ENCODE measurements around the gene DCLRE1A. TPM values are rescaled to one million over a fixed set of nuclear protein-coding genes. Genes with fewer than 3 reads are reported as not detected.
"Not testable (repeated sequence)": the region's sequence is repeated elsewhere in the genome, so short reads cannot be mapped to it uniquely, and the experiment has no call there.

Gene DCLRE1A
- total and polyA plus RNA-seq, 9 donors: 4.4 to 6.6 (median 5.5) TPM

GRCh38 chr10:113842171-113842570, 11.7 kb downstream of the DCLRE1A start:
- no CpG with 5 or more reads among the region's 1 CpG for WGBS (ENCODE audit: insufficient coverage)
- peaks cover 5% of the 10 kb centered on the region for H3K36me3 ChIP-seq (ENCODE audit: control insufficient read depth, insufficient read depth, low read length)
- H3K27me3 ChIP-seq (ENCODE audit: control insufficient read depth, insufficient read depth, low read length): no peaks in the 10 kb centered on the region
- no peaks in the 10 kb centered on the region for H3K9me3 ChIP-seq (replicated peaks; ENCODE audit: control insufficient read depth, low read depth, low read length)
- DNase-seq: no peak
- no peak overlapping the region for H3K27ac ChIP-seq (ENCODE audit: low read length)
- H3K4me3 ChIP-seq (ENCODE audit: low read length): no peak overlapping the region
- H3K4me1 ChIP-seq (ENCODE audit: control insufficient read depth, insufficient read depth, low read length): no peaks in the 10 kb centered on the region

GRCh38 chr10:113828567-113828966, 25.3 kb downstream of the DCLRE1A start:
- not testable (repeated sequence) for H3K9me3 ChIP-seq (replicated peaks; ENCODE audit: control insufficient read depth, low read depth, low read length); H3K36me3 ChIP-seq (ENCODE audit: control insufficient read depth, insufficient read depth, low read length); DNase-seq; H3K4me1 ChIP-seq (ENCODE audit: control insufficient read depth, insufficient read depth, low read length); H3K27ac ChIP-seq (ENCODE audit: low read length); H3K4me3 ChIP-seq (ENCODE audit: low read length); H3K27me3 ChIP-seq (ENCODE audit: control insufficient read depth, insufficient read depth, low read length)
- WGBS (ENCODE audit: insufficient coverage): 87% methylated on average over 5 of the region's 10 CpGs

- no CpG with 5 or more reads among the region's 2 CpGs for WGBS (ENCODE audit: insufficient coverage)
- Histone ChIP-seq H3K4me1 (ENCODE audit: control insufficient read depth, insufficient read depth, low read length) (no peaks in the 10 kb centered on the region), H3K27me3 (ENCODE audit: control insufficient read depth, insufficient read depth, low read length) (no peaks in the 10 kb centered on the region), H3K36me3 (ENCODE audit: control insufficient read depth, insufficient read depth, low read length) (no peaks in the 10 kb centered on the region), H3K27ac (ENCODE audit: low read length) (no peak overlapping the region), H3K4me3 (ENCODE audit: low read length) (no peak overlapping the region), H3K9me3 (replicated peaks; ENCODE audit: control insufficient read depth, low read depth, low read length) (no peaks in the 10 kb centered on the region)
- DNase-seq: no peak
These were observed 28.1 kb downstream of the DCLRE1A start for GRCh38 chr10:113825791-113826190.

- no CpG with 5 or more reads among the region's 4 CpGs for WGBS (ENCODE audit: insufficient coverage)
- Histone ChIP-seq H3K4me1 (ENCODE audit: control insufficient read depth, insufficient read depth, low read length) (no peaks in the 10 kb centered on the region), H3K4me3 (ENCODE audit: low read length) (no peak overlapping the region), H3K36me3 (ENCODE audit: control insufficient read depth, insufficient read depth, low read length) (no peaks in the 10 kb centered on the region), H3K27ac (ENCODE audit: low read length) (no peak overlapping the region), H3K27me3 (ENCODE audit: control insufficient read depth, insufficient read depth, low read length) (no peaks in the 10 kb centered on the region), H3K9me3 (replicated peaks; ENCODE audit: control insufficient read depth, low read depth, low read length) (no peaks in the 10 kb centered on the region)
- no peak for DNase-seq
These were observed 30.5 kb downstream of the DCLRE1A start for GRCh38 chr10:113823389-113823788.

GRCh38 chr10:113822174-113822573, 31.7 kb downstream of the DCLRE1A start:
- Histone ChIP-seq H3K27me3 (ENCODE audit: control insufficient read depth, insufficient read depth, low read length) (no peaks in the 10 kb centered on the region), H3K4me1 (ENCODE audit: control insufficient read depth, insufficient read depth, low read length) (no peaks in the 10 kb centered on the region), H3K4me3 (ENCODE audit: low read length) (no peak overlapping the region), H3K27ac (ENCODE audit: low read length) (no peak overlapping the region), H3K9me3 (replicated peaks; ENCODE audit: control insufficient read depth, low read depth, low read length) (no peaks in the 10 kb centered on the region), H3K36me3 (ENCODE audit: control insufficient read depth, insufficient read depth, low read length) (no peaks in the 10 kb centered on the region)
- no peak for DNase-seq
- 100% methylated on average over 4 of the region's 7 CpGs for WGBS (ENCODE audit: insufficient coverage)

GRCh38 chr10:113821306-113821705, 32.6 kb downstream of the DCLRE1A start:
- not testable (repeated sequence) for H3K27me3 ChIP-seq (ENCODE audit: control insufficient read depth, insufficient read depth, low read length); H3K36me3 ChIP-seq (ENCODE audit: control insufficient read depth, insufficient read depth, low read length); DNase-seq; H3K27ac ChIP-seq (ENCODE audit: low read length); H3K4me3 ChIP-seq (ENCODE audit: low read length); H3K4me1 ChIP-seq (ENCODE audit: control insufficient read depth, insufficient read depth, low read length); H3K9me3 ChIP-seq (replicated peaks; ENCODE audit: control insufficient read depth, low read depth, low read length)
- 67% methylated on average over 2 of the region's 3 CpGs for WGBS (ENCODE audit: insufficient coverage)

- no peaks in the 10 kb centered on the region for H3K27me3 ChIP-seq (ENCODE audit: control insufficient read depth, insufficient read depth, low read length)
- WGBS (ENCODE audit: insufficient coverage): 50% methylated on average over 8 of the region's 8 CpGs
- H3K9me3 ChIP-seq (replicated peaks; ENCODE audit: control insufficient read depth, low read depth, low read length): no peaks in the 10 kb centered on the region
- no peaks in the 10 kb centered on the region for H3K4me1 ChIP-seq (ENCODE audit: control insufficient read depth, insufficient read depth, low read length)
- no peaks in the 10 kb centered on the region for H3K36me3 ChIP-seq (ENCODE audit: control insufficient read depth, insufficient read depth, low read length)
- H3K4me3 ChIP-seq (ENCODE audit: low read length): no peak overlapping the region
- no peak for DNase-seq
- no peak overlapping the region for H3K27ac ChIP-seq (ENCODE audit: low read length)
These were observed 33.4 kb downstream of the DCLRE1A start for GRCh38 chr10:113820507-113820906.

- Histone ChIP-seq H3K27ac (ENCODE audit: low read length) (no peak overlapping the region), H3K27me3 (ENCODE audit: control insufficient read depth, insufficient read depth, low read length) (no peaks in the 10 kb centered on the region), H3K36me3 (ENCODE audit: control insufficient read depth, insufficient read depth, low read length) (no peaks in the 10 kb centered on the region), H3K4me3 (ENCODE audit: low read length) (no peak overlapping the region), H3K4me1 (ENCODE audit: control insufficient read depth, insufficient read depth, low read length) (no peaks in the 10 kb centered on the region), H3K9me3 (replicated peaks; ENCODE audit: control insufficient read depth, low read depth, low read length) (no peaks in the 10 kb centered on the region)
- WGBS (ENCODE audit: insufficient coverage): no CpG with 5 or more reads among the region's 4 CpGs
- DNase-seq: no peak
These were observed 33.9 kb downstream of the DCLRE1A start for GRCh38 chr10:113819989-113820388.

GRCh38 chr10:113814700-113815099, 39.2 kb downstream of the DCLRE1A start:
- H3K27me3 ChIP-seq (ENCODE audit: control insufficient read depth, insufficient read depth, low read length); DNase-seq; H3K36me3 ChIP-seq (ENCODE audit: control insufficient read depth, insufficient read depth, low read length); H3K9me3 ChIP-seq (replicated peaks; ENCODE audit: control insufficient read depth, low read depth, low read length); H3K27ac ChIP-seq (ENCODE audit: low read length); H3K4me3 ChIP-seq (ENCODE audit: low read length); H3K4me1 ChIP-seq (ENCODE audit: control insufficient read depth, insufficient read depth, low read length): not testable (repeated sequence)
- no CpG with 5 or more reads among the region's 1 CpG for WGBS (ENCODE audit: insufficient coverage)

- Histone ChIP-seq H3K4me3 (ENCODE audit: low read length) (no peak overlapping the region), H3K27me3 (ENCODE audit: control insufficient read depth, insufficient read depth, low read length) (peaks cover 5% of the 10 kb centered on the region), H3K9me3 (replicated peaks; ENCODE audit: control insufficient read depth, low read depth, low read length) (no peaks in the 10 kb centered on the region), H3K36me3 (ENCODE audit: control insufficient read depth, insufficient read depth, low read length) (no peaks in the 10 kb centered on the region), H3K4me1 (ENCODE audit: control insufficient read depth, insufficient read depth, low read length) (no peaks in the 10 kb centered on the region), H3K27ac (ENCODE audit: low read length) (no peak overlapping the region)
- WGBS (ENCODE audit: insufficient coverage): 80% methylated on average over 1 of the region's 3 CpGs
- no peak for DNase-seq
These were observed 45.7 kb downstream of the DCLRE1A start for GRCh38 chr10:113808168-113808567.

GRCh38 chr10:113806503-113806902, 47.4 kb downstream of the DCLRE1A start:
- DNase-seq: no peak
- Histone ChIP-seq H3K27me3 (ENCODE audit: control insufficient read depth, insufficient read depth, low read length) (peaks cover 5% of the 10 kb centered on the region), H3K4me3 (ENCODE audit: low read length) (no peak overlapping the region), H3K4me1 (ENCODE audit: control insufficient read depth, insufficient read depth, low read length) (peaks cover 4% of the 10 kb centered on the region), H3K36me3 (ENCODE audit: control insufficient read depth, insufficient read depth, low read length) (no peaks in the 10 kb centered on the region), H3K9me3 (replicated peaks; ENCODE audit: control insufficient read depth, low read depth, low read length) (no peaks in the 10 kb centered on the region), H3K27ac (ENCODE audit: low read length) (no peak overlapping the region)
- WGBS (ENCODE audit: insufficient coverage): 87% methylated on average over 3 of the region's 4 CpGs
